Neuronal stem cell (in vitro differentiated cells): ENCODE results near the gene C1QL1.
A peak's percentile ranks its signal among the peaks of the same experiment; 100 is the strongest.

Source experiments
- DNase-seq: peaks from one replicate; pipeline ENCODE4 v3.0.0-alpha.2; 2013; ENCODE audit warnings: low spot score
- H2AFZ ChIP-seq: one replicate; pipeline ENCODE4 v1.6.1; 2013; ENCODE audit warnings: mild to moderate bottlenecking, low read length, inconsistent platforms
- H2AK5ac ChIP-seq: 2 replicates; pipeline ENCODE4 v1.6.1; 2013; ENCODE audit warnings: low read depth, mild to moderate bottlenecking, inconsistent platforms, low read length, moderate library complexity, mixed read lengths
- H2BK120ac ChIP-seq: 2 replicates; pipeline ENCODE4 v1.6.1; 2013; ENCODE audit warnings: low read depth, mild to moderate bottlenecking, inconsistent platforms, low read length, moderate library complexity, mixed read lengths
- H2BK12ac ChIP-seq: one replicate; pipeline ENCODE4 v1.6.1; 2013; ENCODE audit warnings: low read length, inconsistent platforms
- H2BK15ac ChIP-seq: 2 replicates; pipeline ENCODE4 v1.6.1; 2013; ENCODE audit warnings: mild to moderate bottlenecking, low read length, inconsistent platforms, mixed read lengths
- H2BK5ac ChIP-seq: one replicate; pipeline ENCODE4 v1.6.1; 2013; ENCODE audit warnings: inconsistent platforms, mild to moderate bottlenecking, low read length, moderate library complexity
- H3K14ac ChIP-seq: one replicate; pipeline ENCODE4 v1.6.1; 2013; ENCODE audit warnings: low read length, inconsistent platforms
- H3K18ac ChIP-seq: 2 replicates; pipeline ENCODE4 v1.6.1; 2013; ENCODE audit warnings: low read length, inconsistent platforms
- H3K23ac ChIP-seq: 2 replicates; pipeline ENCODE4 v1.6.1; 2013; ENCODE audit warnings: low read depth, mild to moderate bottlenecking, mixed read lengths, low read length, inconsistent platforms; ENCODE audit not compliant: poor library complexity
- H3K27ac ChIP-seq: replicated peaks from 3 replicates; pipeline ENCODE4 v1.5.1; 2013; ENCODE audit warnings: low read length, inconsistent platforms
- H3K27me3 ChIP-seq, 3 experiments: 2 replicates each; pipeline ENCODE4 v1.6.1; 2013; ENCODE audit warnings: low read length in 3 of 3, mild to moderate bottlenecking in 2 of 3, inconsistent platforms in 1 of 3, low read depth in 1 of 3, mixed read lengths in 1 of 3, moderate library complexity in 1 of 3; ENCODE audit not compliant: control insufficient read depth in 3 of 3, insufficient read depth in 3 of 3
- H3K36me3 ChIP-seq, 2 donors: replicated peaks in 1 of 2; 2 replicates each; pipeline ENCODE4 v1.6.1; 2013; ENCODE audit warnings: low read length in 2 of 2; ENCODE audit not compliant: control insufficient read depth in 2 of 2, insufficient read depth in 2 of 2
- H3K4ac ChIP-seq: 2 replicates; pipeline ENCODE4 v1.6.1; 2013; ENCODE audit warnings: inconsistent platforms, mild to moderate bottlenecking, low read length, moderate library complexity
- H3K4me1 ChIP-seq, 2 donors: 1 replicate in 1 of 2; 2 replicates in 1 of 2; pipeline ENCODE4 v1.6.1; 2013; ENCODE audit warnings: low read length in 2 of 2, low read depth in 1 of 2; ENCODE audit not compliant: control insufficient read depth in 2 of 2, insufficient read depth in 1 of 2
- H3K4me2 ChIP-seq: one replicate; pipeline ENCODE4 v1.6.1; 2013; ENCODE audit warnings: mild to moderate bottlenecking, low read length, inconsistent platforms; ENCODE audit not compliant: insufficient read depth, poor library complexity, severe bottlenecking
- H3K4me3 ChIP-seq, 2 donors: 2 replicates each; pipeline ENCODE4 v1.5.1; 2013; ENCODE audit warnings: low read length in 2 of 2, mild to moderate bottlenecking in 2 of 2, inconsistent platforms in 1 of 2, moderate library complexity in 1 of 2
- H3K79me1 ChIP-seq: one replicate; pipeline ENCODE4 v1.6.1; 2013; ENCODE audit warnings: low read depth, mild to moderate bottlenecking, inconsistent platforms, low read length, moderate library complexity
- H3K9ac ChIP-seq: one replicate; pipeline ENCODE4 v1.6.1; 2013; ENCODE audit warnings: mild to moderate bottlenecking, low read depth, low read length, inconsistent platforms; ENCODE audit not compliant: poor library complexity
- H3K9me3 ChIP-seq, 2 donors: replicated peaks in 1 of 2; 2 replicates each; pipeline versions ENCODE3 to v1.6.1; 2013; ENCODE audit warnings: low read length in 2 of 2, mild to moderate bottlenecking in 2 of 2, inconsistent platforms in 1 of 2, low read depth in 1 of 2, mixed read lengths in 1 of 2, moderate library complexity in 1 of 2; ENCODE audit not compliant: control insufficient read depth in 2 of 2, insufficient read depth in 1 of 2
- H4K8ac ChIP-seq: one replicate; pipeline ENCODE4 v1.6.1; 2013; ENCODE audit warnings: low read depth, mild to moderate bottlenecking, inconsistent platforms, low read length, moderate library complexity
- H4K91ac ChIP-seq: one replicate; pipeline ENCODE4 v1.6.1; 2013; ENCODE audit warnings: low read length, low read depth, mild to moderate bottlenecking, inconsistent platforms; ENCODE audit not compliant: poor library complexity
- WGBS, 2 donors: extraction: QIAGEN DNeasy Blood & Tissue Kit; methylation state at CpG; one replicate each; pipeline ENCODE4 v1.1.7; 2013; ENCODE audit warnings: missing lambda C conversion rate in 2 of 2, mixed read lengths in 1 of 2; ENCODE audit not compliant: insufficient read length in 2 of 2, insufficient replicate concordance in 1 of 2; ENCODE audit errors: extremely low coverage in 2 of 2; 5-methylcytosine and 5-hydroxymethylcytosine counted together

The C1QL1 gene

GRCh38 chr17:44996304-44996703 is 28.2 kb upstream of the C1QL1 start:
- H3K14ac ChIP-seq: no peak overlapping the region
- H2BK5ac ChIP-seq: no peak overlapping the region
- no peaks in the 10 kb centered on the region for H3K36me3 ChIP-seq
- H3K4me3 ChIP-seq: no peak overlapping the region
- H4K91ac ChIP-seq: no peak overlapping the region
- H3K23ac ChIP-seq: no peak overlapping the region
- peak overlapping the region; percentile 45 for H3K4ac ChIP-seq
- no peak overlapping the region for H2AFZ ChIP-seq
- no peak overlapping the region for H3K4me2 ChIP-seq
- no peak overlapping the region for H3K27ac ChIP-seq
- no peak for DNase-seq
- H2BK15ac ChIP-seq: no peak overlapping the region
- no peak overlapping the region for H2AK5ac ChIP-seq
- peaks cover 1 to 7% of the 10 kb centered on the region in 2 donors for H3K9me3 ChIP-seq
- no peak overlapping the region for H2BK12ac ChIP-seq
- no CpG with 5 or more reads among the region's 10 CpGs for WGBS, 2 donors
- H4K8ac ChIP-seq: no peak overlapping the region
- peaks cover 0 to 4% of the 10 kb centered on the region in 2 donors for H3K4me1 ChIP-seq
- no peak overlapping the region for H3K9ac ChIP-seq
- H3K27me3 ChIP-seq: peaks cover 0 to 41% (median 0%) of the 10 kb centered on the region in 3 experiments
- no peak overlapping the region for H2BK120ac ChIP-seq
- H3K79me1 ChIP-seq: no peaks in the 10 kb centered on the region
- H3K18ac ChIP-seq: peak overlapping the region; percentile 8

- DNase-seq: no peak
- no peak overlapping the region for H3K14ac ChIP-seq
- no peak overlapping the region for H3K4ac ChIP-seq
- WGBS, 2 donors: no CpG with 5 or more reads among the region's 11 CpGs
- H2BK12ac ChIP-seq: no peak overlapping the region
- H3K27me3 ChIP-seq: peaks cover 0 to 43% (median 0%) of the 10 kb centered on the region in 3 experiments
- no peak overlapping the region for H3K9ac ChIP-seq
- no peak overlapping the region for H3K4me2 ChIP-seq
- H3K4me1 ChIP-seq: peaks cover 0 to 4% of the 10 kb centered on the region in 2 donors
- H3K9me3 ChIP-seq: peaks cover 1 to 7% of the 10 kb centered on the region in 2 donors
- no peak overlapping the region for H4K91ac ChIP-seq
- H2BK5ac ChIP-seq: no peak overlapping the region
- no peak overlapping the region for H2AFZ ChIP-seq
- H3K18ac ChIP-seq: no peak overlapping the region
- no peak overlapping the region for H2BK15ac ChIP-seq
- H3K79me1 ChIP-seq: no peaks in the 10 kb centered on the region
- no peak overlapping the region for H3K27ac ChIP-seq
- H3K23ac ChIP-seq: no peak overlapping the region
- no peaks in the 10 kb centered on the region for H3K36me3 ChIP-seq
- no peak overlapping the region for H2BK120ac ChIP-seq
- H2AK5ac ChIP-seq: peak overlapping the region; percentile 48
- H4K8ac ChIP-seq: no peak overlapping the region
- H3K4me3 ChIP-seq: no peak overlapping the region
Observed at GRCh38 chr17:44995436-44996001, 27.4 kb upstream of the C1QL1 start.

- Histone ChIP-seq H3K27me3 (peaks cover 0 to 57% (median 6%) of the 10 kb centered on the region in 3 experiments), H3K9me3 (no peaks in the 10 kb centered on the region), H3K4me1 (peaks cover 3 to 9% of the 10 kb centered on the region in 2 donors), H3K4me3 (no peak overlapping the region), H2AFZ (no peak overlapping the region), H2AK5ac (no peak overlapping the region), H4K8ac (no peak overlapping the region), H3K14ac (no peak overlapping the region), H3K36me3 (no peaks in the 10 kb centered on the region), H3K9ac (no peak overlapping the region), H3K23ac (no peak overlapping the region), H2BK5ac (no peak overlapping the region), H2BK15ac (no peak overlapping the region), H4K91ac (no peak overlapping the region), H3K4ac (no peak overlapping the region), H3K18ac (no peak overlapping the region), H2BK120ac (no peak overlapping the region), H2BK12ac (no peak overlapping the region), H3K4me2 (no peak overlapping the region), H3K27ac (no peak overlapping the region), H3K79me1 (no peaks in the 10 kb centered on the region)
- whole genome bisulfite sequencing, 2 donors: no CpG with 5 or more reads among the region's 5 CpGs
- no peak for DNase-seq
Observed at GRCh38 chr17:44992242-44992939, 24.3 kb upstream of the C1QL1 start.

GRCh38 chr17:44990994-44991393 is 22.9 kb upstream of the C1QL1 start:
- no peak overlapping the region for H3K18ac ChIP-seq
- H3K4me1 ChIP-seq: peaks cover 6 to 12% of the 10 kb centered on the region in 2 donors
- H3K23ac ChIP-seq: no peak overlapping the region
- H3K4ac ChIP-seq: no peak overlapping the region
- H2BK15ac ChIP-seq: peak overlapping the region; percentile 52
- WGBS, 2 donors: no CpG with 5 or more reads among the region's 10 CpGs
- H2BK12ac ChIP-seq: no peak overlapping the region
- H3K27me3 ChIP-seq: peaks cover 0 to 46% (median 6%) of the 10 kb centered on the region in 3 experiments
- no peak overlapping the region for H2AK5ac ChIP-seq
- H3K4me3 ChIP-seq: no peak overlapping the region
- H3K27ac ChIP-seq: no peak overlapping the region
- no peak overlapping the region for H2AFZ ChIP-seq
- no peaks in the 10 kb centered on the region for H3K79me1 ChIP-seq
- H3K4me2 ChIP-seq: no peak overlapping the region
- no peak overlapping the region for H4K8ac ChIP-seq
- no peak overlapping the region for H3K9ac ChIP-seq
- H3K36me3 ChIP-seq: no peaks in the 10 kb centered on the region
- no peak overlapping the region for H3K14ac ChIP-seq
- no peak overlapping the region for H2BK5ac ChIP-seq
- H2BK120ac ChIP-seq: no peak overlapping the region
- no peak for DNase-seq
- no peaks in the 10 kb centered on the region for H3K9me3 ChIP-seq
- no peak overlapping the region for H4K91ac ChIP-seq
